ENCODE results near the gene COASY.
"Not testable (repeated sequence)": the region's sequence is repeated elsewhere in the genome, so short reads cannot be mapped to it uniquely, and the experiment has no call there.

Gene COASY

DNA sequence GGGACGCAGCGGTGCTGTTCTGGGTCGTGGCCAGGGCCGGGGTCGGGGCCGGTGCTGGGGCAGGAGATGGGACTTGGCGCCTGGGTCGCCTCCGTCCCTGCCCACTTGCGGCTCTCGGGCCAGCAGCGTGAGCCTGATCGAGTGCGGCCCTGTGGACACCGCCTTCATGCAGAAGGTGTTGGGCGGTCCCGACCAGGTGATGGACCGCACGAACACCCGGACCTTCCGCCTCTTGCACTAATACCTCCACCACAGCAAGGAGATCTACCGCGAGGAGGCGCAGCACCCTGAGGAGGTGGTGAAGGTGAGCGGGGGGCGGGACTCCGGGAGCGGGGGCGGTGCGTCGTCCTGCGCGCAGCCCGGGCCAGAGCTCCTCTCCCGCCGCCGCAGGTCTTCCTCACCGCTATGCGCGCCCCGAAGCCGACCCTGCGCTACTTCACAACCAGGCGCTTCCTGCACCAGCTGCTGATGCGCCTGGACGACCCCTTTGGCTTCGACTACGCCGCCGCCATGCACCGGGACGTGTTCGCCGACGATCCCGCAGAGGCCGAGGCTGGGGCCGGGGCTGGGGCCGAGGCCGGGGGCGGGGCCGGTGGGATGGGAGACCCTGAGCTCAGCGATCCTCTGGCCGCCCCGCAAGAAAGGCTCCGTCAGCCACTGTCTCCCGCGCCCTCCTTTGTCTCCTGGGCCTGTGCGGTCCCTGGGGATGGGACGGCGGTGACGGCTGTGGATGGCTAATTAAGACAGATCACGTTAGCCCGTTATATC lies 13.7 kb upstream of the COASY start:
- ChIA-PET CTCF (interaction anchor here (0.5 to 0.9 kb wide), 4 partner anchors 29 to 236 kb away, joined by 3 to 4 read pairs (median 3); no protein-coding TSS in a partner anchor), POLR2A (ENCODE audit: low non-redundant PET) (interaction anchor here (0.5 to 0.8 kb wide), 3 partner anchors 11 to 228 kb away, joined by 3 to 7 read pairs (median 3); no protein-coding TSS in a partner anchor)
- DNase-seq (ENCODE audit: low spot score), result no peak
- TF ChIP-seq, protein P1, sequence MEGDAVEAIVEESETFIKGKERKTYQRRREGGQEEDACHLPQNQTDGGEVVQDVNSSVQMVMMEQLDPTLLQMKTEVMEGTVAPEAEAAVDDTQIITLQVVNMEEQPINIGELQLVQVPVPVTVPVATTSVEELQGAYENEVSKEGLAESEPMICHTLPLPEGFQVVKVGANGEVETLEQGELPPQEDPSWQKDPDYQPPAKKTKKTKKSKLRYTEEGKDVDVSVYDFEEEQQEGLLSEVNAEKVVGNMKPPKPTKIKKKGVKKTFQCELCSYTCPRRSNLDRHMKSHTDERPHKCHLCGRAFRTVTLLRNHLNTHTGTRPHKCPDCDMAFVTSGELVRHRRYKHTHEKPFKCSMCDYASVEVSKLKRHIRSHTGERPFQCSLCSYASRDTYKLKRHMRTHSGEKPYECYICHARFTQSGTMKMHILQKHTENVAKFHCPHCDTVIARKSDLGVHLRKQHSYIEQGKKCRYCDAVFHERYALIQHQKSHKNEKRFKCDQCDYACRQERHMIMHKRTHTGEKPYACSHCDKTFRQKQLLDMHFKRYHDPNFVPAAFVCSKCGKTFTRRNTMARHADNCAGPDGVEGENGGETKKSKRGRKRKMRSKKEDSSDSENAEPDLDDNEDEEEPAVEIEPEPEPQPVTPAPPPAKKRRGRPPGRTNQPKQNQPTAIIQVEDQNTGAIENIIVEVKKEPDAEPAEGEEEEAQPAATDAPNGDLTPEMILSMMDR (conservative IDR thresholded peaks at IDR 0.05; ENCODE audit: low read depth), result peak; percentile 68
- H3K27ac ChIP-seq, result peak overlapping the region; percentile 54

DNA sequence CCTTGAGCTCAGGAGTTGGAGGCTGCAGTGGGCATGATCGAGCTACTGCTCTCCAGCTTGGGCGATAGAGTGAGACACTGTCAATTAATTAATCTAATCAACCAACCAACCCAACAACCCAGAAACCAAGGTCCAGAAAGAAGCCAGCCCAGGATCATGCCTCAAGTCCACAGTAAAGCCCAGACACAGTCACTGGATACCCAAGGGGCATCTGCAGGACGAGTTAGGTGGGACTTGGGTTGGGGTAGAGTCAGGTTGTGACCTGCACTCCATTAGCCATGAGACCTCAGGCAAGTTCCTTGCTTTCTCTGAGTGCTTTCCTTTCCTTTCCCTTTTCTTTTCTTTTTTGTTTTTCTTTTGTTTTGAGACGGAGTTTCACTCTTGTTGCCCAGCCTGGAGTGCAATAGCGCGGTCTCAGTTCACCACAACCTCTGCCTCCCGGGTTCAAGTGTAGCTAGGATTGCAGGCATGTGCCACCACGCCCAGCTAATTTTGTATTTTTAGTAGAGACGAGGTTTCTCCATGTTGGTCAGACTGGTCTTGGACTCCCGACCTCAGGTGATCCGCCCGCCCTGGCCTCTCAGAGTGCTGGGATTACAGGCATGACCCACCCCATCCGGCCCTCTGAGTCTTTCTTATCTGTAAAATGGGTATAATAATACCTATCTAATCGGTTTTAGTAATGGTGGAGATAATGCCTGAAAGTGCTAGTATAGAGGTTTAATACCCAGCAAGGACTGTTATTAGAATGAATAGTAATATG lies 12.8 kb upstream of the COASY start:
- ChIA-PET CTCF (interaction anchor here (0.6 to 0.9 kb wide), 2 partner anchors 213 to 237 kb away, joined by 3 read pairs; no protein-coding TSS in a partner anchor), POLR2A (ENCODE audit: low non-redundant PET) (interaction anchor here (0.8 kb wide), 1 partner anchor 12 kb away, joined by 3 read pairs; no protein-coding TSS in a partner anchor)
- TF ChIP-seq, protein P1 (conservative IDR thresholded peaks at IDR 0.05; ENCODE audit: low read depth), result no peak
- no peak for DNase-seq (ENCODE audit: low spot score)
- peak overlapping the region; percentile 54 for H3K27ac ChIP-seq

DNA sequence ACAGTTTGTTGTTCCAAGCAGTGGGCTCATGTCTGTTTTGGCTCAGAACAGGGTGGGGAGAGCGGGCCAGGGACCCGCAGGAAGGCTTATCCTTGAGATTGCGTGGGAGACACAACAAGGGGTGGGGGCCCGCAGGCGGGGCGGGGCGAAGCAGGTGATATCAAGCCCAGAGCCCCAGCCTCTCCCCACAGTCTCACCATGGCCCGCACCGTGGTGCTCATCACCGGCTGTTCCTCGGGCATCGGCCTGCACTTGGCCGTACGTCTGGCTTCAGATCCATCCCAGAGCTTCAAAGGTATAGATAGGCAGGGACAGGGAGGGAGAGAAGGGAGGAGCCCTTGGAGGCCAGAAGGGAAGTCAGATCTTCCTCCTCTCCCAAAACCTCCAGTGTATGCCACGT lies 9.2 kb upstream of the COASY start, which contains the start of gene HSD17B1:
Gene HSD17B1 (plus strand): TSS at position 188 of the 400 bp plus-strand sequence. CDS start 11 bp downstream, at position 199.
- CTCF ChIA-PET, result interaction anchor here (1.4 kb wide), 1 partner anchor 16 kb away, joined by 4 read pairs; the partner anchor contains the start of gene NAGLU
- POLR2A ChIA-PET (ENCODE audit: low non-redundant PET); DNase-seq (ENCODE audit: low spot score): not testable (repeated sequence)
- H3K27ac ChIP-seq, result peak within 1 kb of the TSS; percentile 90

DNA sequence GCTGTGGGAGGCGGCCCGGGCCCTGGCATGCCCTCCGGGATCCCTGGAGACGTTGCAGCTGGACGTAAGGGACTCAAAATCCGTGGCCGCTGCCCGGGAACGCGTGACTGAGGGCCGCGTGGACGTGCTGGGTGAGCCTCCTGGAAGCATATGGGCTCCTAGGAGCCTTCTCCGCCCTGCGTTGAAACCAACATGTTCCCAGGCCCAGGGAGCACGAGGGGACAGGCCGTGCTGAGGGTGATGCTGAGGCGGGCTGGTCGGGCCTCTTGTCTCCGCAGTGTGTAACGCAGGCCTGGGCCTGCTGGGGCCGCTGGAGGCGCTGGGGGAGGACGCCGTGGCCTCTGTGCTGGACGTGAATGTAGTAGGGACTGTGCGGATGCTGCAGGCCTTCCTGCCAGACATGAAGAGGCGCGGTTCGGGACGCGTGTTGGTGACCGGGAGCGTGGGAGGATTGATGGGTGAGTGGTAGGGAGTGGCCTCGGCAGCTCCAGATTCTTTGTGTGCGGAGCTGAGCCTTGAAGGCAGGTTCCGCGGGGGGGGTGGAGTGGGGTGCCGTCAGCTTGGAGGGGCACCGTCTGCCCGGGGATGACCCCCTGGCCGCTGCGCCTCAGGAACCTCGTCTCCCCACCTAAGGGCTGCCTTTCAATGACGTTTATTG lies 8.7 kb upstream of the COASY start:
- ChIA-PET CTCF (interaction anchor here (0.7 to 1.5 kb wide), 5 partner anchors 12 to 359 kb away, joined by 3 to 5 read pairs (median 4); partner anchors contain the start of gene NAGLU), POLR2A (ENCODE audit: low non-redundant PET) (interaction anchor here (1.1 to 1.6 kb wide), 2 partner anchors 12 to 23 kb away, joined by 3 to 4 read pairs; no protein-coding TSS in a partner anchor)
- DNase-seq (ENCODE audit: low spot score), result no peak
- TF ChIP-seq, protein P1 (conservative IDR thresholded peaks at IDR 0.05; ENCODE audit: low read depth), result peak; percentile 25; the same call in 1 of the 2 replicates
- peak overlapping the region; percentile 90 for H3K27ac ChIP-seq

DNA sequence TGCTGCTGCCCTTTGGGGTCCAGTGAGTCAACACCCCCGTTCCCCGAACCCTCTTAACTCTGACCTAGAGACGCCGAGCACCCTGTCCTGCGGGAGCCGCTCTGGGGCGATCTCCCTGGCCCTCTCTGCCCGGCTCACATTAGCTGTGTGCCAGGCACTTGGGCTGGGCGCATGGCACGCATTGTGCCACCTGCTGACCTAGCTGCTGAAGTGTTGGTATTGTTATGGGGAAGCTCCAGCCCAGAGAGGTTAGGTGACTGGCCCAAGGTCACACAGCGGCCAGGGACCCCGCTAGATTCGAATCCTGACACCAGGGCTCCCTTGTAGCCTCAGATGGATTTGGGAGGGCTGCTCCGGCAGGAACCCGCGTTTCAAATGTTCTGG lies 8.1 kb upstream of the COASY start:
- TF ChIP-seq, protein P1 (conservative IDR thresholded peaks at IDR 0.05; ENCODE audit: low read depth), result no peak
- POLR2A ChIA-PET (ENCODE audit: low non-redundant PET), result interaction anchor here (0.7 to 1.6 kb wide), 3 partner anchors 12 to 24 kb away, joined by 3 to 4 read pairs (median 4); no protein-coding TSS in a partner anchor
- CTCF ChIA-PET, result interaction anchor here (0.7 to 1.5 kb wide), 7 partner anchors 13 to 360 kb away, joined by 3 to 5 read pairs (median 4); partner anchors contain the start of gene NAGLU
- H3K27ac ChIP-seq, result peak overlapping the region; percentile 90
- DNase-seq (ENCODE audit: low spot score), result no peak

DNA sequence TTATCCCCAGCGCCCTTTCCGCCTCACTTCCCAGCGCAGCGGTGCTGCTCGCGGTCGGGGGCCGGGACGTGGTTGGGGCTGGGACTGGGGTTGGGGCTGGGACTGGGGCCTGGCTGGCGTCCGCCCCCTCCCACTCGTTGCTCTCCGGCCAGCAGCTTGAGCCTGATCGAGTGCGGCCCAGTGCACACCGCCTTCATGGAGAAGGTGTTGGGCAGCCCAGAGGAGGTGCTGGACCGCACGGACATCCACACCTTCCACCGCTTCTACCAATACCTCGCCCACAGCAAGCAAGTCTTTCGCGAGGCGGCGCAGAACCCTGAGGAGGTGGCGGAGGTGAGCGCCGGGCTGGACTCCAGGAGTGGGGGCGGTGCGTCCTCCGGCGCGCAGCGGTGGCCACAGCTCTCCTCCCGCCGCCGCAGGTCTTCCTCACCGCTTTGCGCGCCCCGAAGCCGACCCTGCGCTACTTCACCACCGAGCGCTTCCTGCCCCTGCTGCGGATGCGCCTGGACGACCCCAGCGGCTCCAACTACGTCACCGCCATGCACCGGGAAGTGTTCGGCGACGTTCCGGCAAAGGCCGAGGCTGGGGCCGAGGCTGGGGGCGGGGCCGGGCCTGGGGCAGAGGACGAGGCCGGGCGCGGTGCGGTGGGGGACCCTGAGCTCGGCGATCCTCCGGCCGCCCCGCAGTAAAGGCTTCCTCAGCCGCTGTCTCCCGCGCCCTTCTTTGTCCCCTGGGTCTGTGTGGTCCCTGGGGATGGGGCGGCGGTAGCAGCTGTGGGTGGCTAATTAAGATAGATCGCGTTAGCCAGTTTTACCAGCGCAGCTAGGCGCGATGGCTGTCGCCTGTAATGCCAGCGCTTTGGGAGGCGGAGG lies 7.5 kb upstream of the COASY start:
- TF ChIP-seq, protein P1 (conservative IDR thresholded peaks at IDR 0.05; ENCODE audit: low read depth), result no peak
- ChIA-PET POLR2A (ENCODE audit: low non-redundant PET) (interaction anchor here (0.6 to 1.6 kb wide), 4 partner anchors 13 to 235 kb away, joined by 3 to 5 read pairs (median 4); no protein-coding TSS in a partner anchor), CTCF (interaction anchor here (0.6 to 1.5 kb wide), 6 partner anchors 13 to 361 kb away, joined by 3 to 5 read pairs (median 4); no protein-coding TSS in a partner anchor)
- peak overlapping the region; percentile 90 for H3K27ac ChIP-seq
- no peak for DNase-seq (ENCODE audit: low spot score)
